Body of pancreas (tissue), 4 donors: Measurements from ENCODE around the gene RAB10.

ENCODE experiments used
- CTCF ChIP-seq, 7 experiments: fragments of 450-650 bp in 4 of 7; fragments of 200-600 bp in 3 of 7; sonication (generic) in 3 of 7; IDR thresholded peaks; one replicate each; pipeline ENCODE4 v1.5.1; 2016 to 2019; ENCODE audit warnings: antibody characterized with exemption in 7 of 7
- POLR2A ChIP-seq, 3 donors: fragments of 450-650 bp; IDR thresholded peaks; one replicate each; pipeline ENCODE4 v1.6.1; 2016; ENCODE audit warnings: antibody characterized with exemption in 3 of 3, mild to moderate bottlenecking in 2 of 3

- no peak for TF ChIP-seq CTCF (IDR thresholded peaks at IDR 0.05)
- TF ChIP-seq POLR2A (IDR thresholded peaks at IDR 0.05): no peak
These were observed 731 bp downstream of the RAB10 start for GRCh38 chr2:26034637-26034992.
